T-helper 2 cell treated with Interferon-gamma antibody and Interleukin-4, amounts not matched to agents 100 ng/mL and 5 ng/mL, for 36 hours (primary cell): ENCODE data around the gene ADCYAP1R1. TPM values are rescaled to one million over a fixed set of nuclear protein-coding genes. Genes with fewer than 3 reads are reported as not detected.

Source experiments
- intact Hi-C: fragments of 100-400 bp; cut with micrococcal nuclease; formaldehyde crosslinking; loops from one replicate; pipeline ENCODE4 v1.15.1; 2023
- total RNA-seq: library from RNA; stranded (reverse); gene quantifications from 2 replicates; pipeline ENCODE4 v1.2.3, GENCODE V29; 2022

ADCYAP1R1 gene
- total RNA-seq, 1 donor from 2014 or later: not detected

GRCh38 chr7:31082447-31082846, 30.3 kb downstream of the ADCYAP1R1 start:
- intact Hi-C loops: no loop called here

GRCh38 chr7:31083210-31083786, 31.2 kb downstream of the ADCYAP1R1 start:
- intact Hi-C loops: no loop called here

GRCh38 chr7:31084226-31084625, 32.1 kb downstream of the ADCYAP1R1 start:
- intact Hi-C loops: no loop called here

- intact Hi-C loops: no loop called here
Observed at GRCh38 chr7:31087351-31087750, 35.2 kb downstream of the ADCYAP1R1 start.

- intact Hi-C loops: no loop called here
Observed at GRCh38 chr7:31091924-31092434, 39.9 kb downstream of the ADCYAP1R1 start.

GRCh38 chr7:31092606-31093005, 40.5 kb downstream of the ADCYAP1R1 start:
- intact Hi-C loops: no loop called here

GRCh38 chr7:31093282-31093681, 41.2 kb downstream of the ADCYAP1R1 start:
- intact Hi-C loops: no loop called here

- intact Hi-C loops: no loop called here
Observed at GRCh38 chr7:31094271-31094670, 42.2 kb downstream of the ADCYAP1R1 start.

GRCh38 chr7:31095286-31096197, 43.4 kb downstream of the ADCYAP1R1 start:
- intact Hi-C loops: no loop called here

- intact Hi-C loops: no loop called here
Observed at GRCh38 chr7:31096198-31096876, 44.2 kb downstream of the ADCYAP1R1 start.

- intact Hi-C loops: no loop called here
Observed at GRCh38 chr7:31096877-31097258, 44.8 kb downstream of the ADCYAP1R1 start.

GRCh38 chr7:31098642-31099360, 46.7 kb downstream of the ADCYAP1R1 start:
- intact Hi-C loops: no loop called here

- intact Hi-C loops: no loop called here
Observed at GRCh38 chr7:31099451-31100444, 47.6 kb downstream of the ADCYAP1R1 start.

- intact Hi-C loops: no loop called here
Observed at GRCh38 chr7:31100445-31100844, 48.3 kb downstream of the ADCYAP1R1 start.

- intact Hi-C loops: no loop called here
Observed at GRCh38 chr7:31100871-31101270, 48.8 kb downstream of the ADCYAP1R1 start.

GRCh38 chr7:31101544-31101943, 49.4 kb downstream of the ADCYAP1R1 start:
- intact Hi-C loops: no loop called here

GRCh38 chr7:31102151-31102972, 50.3 kb downstream of the ADCYAP1R1 start:
- intact Hi-C loops: no loop called here

- intact Hi-C loops: no loop called here
Observed at GRCh38 chr7:31102973-31103850, 51.1 kb downstream of the ADCYAP1R1 start.
